ENCODE data around the gene CAPN10. TPM values are rescaled to one million over a fixed set of nuclear protein-coding genes. Genes with fewer than 3 reads are reported as not detected.

Gene CAPN10
- total RNA-seq, 1 experiment from 2014 or later: 47.4 TPM

- H3K4me3 Mint-ChIP-seq: peak overlapping the region; percentile 72 to 81; a peak in 4 of 5 replicates
Measured at GRCh38 chr2:240559286-240559685, 27.2 kb upstream of the CAPN10 start.

More at GRCh38 chr2:240559286-240559685, 27.2 kb upstream of the CAPN10 start:
- Histone ChIP-seq H2BK20ac (ENCODE audit: low read depth, low read length, poor library complexity, severe bottlenecking) (no peak overlapping the region), H2BK5ac (ENCODE audit: insufficient read length, low read length) (no peak overlapping the region), H2BK12ac (ENCODE audit: insufficient read length, low read depth, low read length) (no peak overlapping the region), H3K27ac (ENCODE audit: insufficient read length, low read depth, low read length) (no peak overlapping the region), H3K23me2 (ENCODE audit: insufficient read length, low read depth, low read length, poor library complexity, severe bottlenecking) (peaks cover 3% of the 10 kb centered on the region), H4K20me1 (ENCODE audit: control insufficient read depth, insufficient read depth, insufficient read length) (no peaks in the 10 kb centered on the region), H3K9me3 (ENCODE audit: control insufficient read depth, low read depth, low read length) (no peaks in the 10 kb centered on the region), H3K18ac (ENCODE audit: insufficient read length, low read depth, low read length) (no peak overlapping the region), H3K4me2 (ENCODE audit: insufficient read depth, insufficient read length, low read length) (no peak overlapping the region), H3K56ac (ENCODE audit: insufficient read length, low read depth, low read length) (no peak overlapping the region), H4K91ac (ENCODE audit: insufficient read length, low read depth, low read length) (no peak overlapping the region), H3K23ac (ENCODE audit: insufficient read length, low read depth, low read length) (no peak overlapping the region), H3K79me1 (ENCODE audit: insufficient read depth, low read depth, low read length, poor library complexity, severe bottlenecking) (no peaks in the 10 kb centered on the region), H2AFZ (ENCODE audit: low read length) (no peak overlapping the region), H3K27me3 (ENCODE audit: insufficient read depth, low read length) (peaks cover 5% of the 10 kb centered on the region; the same call in 1 of the 2 replicates), H2BK120ac (ENCODE audit: low read depth, low read length, poor library complexity, severe bottlenecking) (no peak overlapping the region), H3K9ac (ENCODE audit: extremely low read depth, insufficient read length, low read length) (no peak overlapping the region), H2BK15ac (ENCODE audit: low read depth, low read length) (no peak overlapping the region), H3T11ph (ENCODE audit: low read length) (no peak overlapping the region), H2AK5ac (ENCODE audit: insufficient read length, low read length) (no peak overlapping the region), H4K8ac (replicated peaks; ENCODE audit: insufficient read length, low read depth, low read length) (no peak overlapping the region), H3K14ac (ENCODE audit: insufficient read depth, low read length) (no peak overlapping the region), H3K4ac (ENCODE audit: low read depth, low read length) (no peak overlapping the region), H4K5ac (ENCODE audit: insufficient read length, low read depth, low read length) (no peak overlapping the region), H3K4me1 (ENCODE audit: insufficient read depth, low read length) (no peaks in the 10 kb centered on the region), H3K79me2 (ENCODE audit: insufficient read depth, low read length) (no peaks in the 10 kb centered on the region)
- H3K27me3 Mint-ChIP-seq (ENCODE audit: low read depth): peaks cover 21% of the 10 kb centered on the region
- H3K36me3 Mint-ChIP-seq (ENCODE audit: insufficient read depth in 1 of 3, low read depth in 3 of 3): peaks cover 0 to 13% (median 0%) of the 10 kb centered on the region in 3 experiments; a peak in 2 of 7 replicates
- H3K27ac Mint-ChIP-seq: no peak overlapping the region
- peak; percentile 18 for DNase-seq
- no peaks in the 10 kb centered on the region; a peak in 1 of 5 replicates for H3K9me3 Mint-ChIP-seq
- WGBS (ENCODE audit: extremely low coverage, insufficient read length, low lambda C conversion rate): no CpG with 5 or more reads among the region's 3 CpGs
- peaks cover 20 to 23% of the 10 kb centered on the region in 2 experiments for H3K4me1 Mint-ChIP-seq
- TF ChIP-seq, protein P1, sequence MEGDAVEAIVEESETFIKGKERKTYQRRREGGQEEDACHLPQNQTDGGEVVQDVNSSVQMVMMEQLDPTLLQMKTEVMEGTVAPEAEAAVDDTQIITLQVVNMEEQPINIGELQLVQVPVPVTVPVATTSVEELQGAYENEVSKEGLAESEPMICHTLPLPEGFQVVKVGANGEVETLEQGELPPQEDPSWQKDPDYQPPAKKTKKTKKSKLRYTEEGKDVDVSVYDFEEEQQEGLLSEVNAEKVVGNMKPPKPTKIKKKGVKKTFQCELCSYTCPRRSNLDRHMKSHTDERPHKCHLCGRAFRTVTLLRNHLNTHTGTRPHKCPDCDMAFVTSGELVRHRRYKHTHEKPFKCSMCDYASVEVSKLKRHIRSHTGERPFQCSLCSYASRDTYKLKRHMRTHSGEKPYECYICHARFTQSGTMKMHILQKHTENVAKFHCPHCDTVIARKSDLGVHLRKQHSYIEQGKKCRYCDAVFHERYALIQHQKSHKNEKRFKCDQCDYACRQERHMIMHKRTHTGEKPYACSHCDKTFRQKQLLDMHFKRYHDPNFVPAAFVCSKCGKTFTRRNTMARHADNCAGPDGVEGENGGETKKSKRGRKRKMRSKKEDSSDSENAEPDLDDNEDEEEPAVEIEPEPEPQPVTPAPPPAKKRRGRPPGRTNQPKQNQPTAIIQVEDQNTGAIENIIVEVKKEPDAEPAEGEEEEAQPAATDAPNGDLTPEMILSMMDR (conservative IDR thresholded peaks at IDR 0.05): no peak
